Activated CD4-positive, alpha-beta T cell treated with anti-CD3 and anti-CD28 coated beads, Interleukin-2, amount 10 ng/mL, durations not matched to agents 7 days and 5 days (primary cell): ENCODE results near the gene PXK. TPM values are rescaled to one million over a fixed set of nuclear protein-coding genes. Genes with fewer than 3 reads are reported as not detected.
"Not testable (repeated sequence)": the region's sequence is repeated elsewhere in the genome, so short reads cannot be mapped to it uniquely, and the experiment has no call there.

ENCODE experiments used
- CTCF ChIA-PET: fragments of 350-600 bp; sonication (Branson Sonifier 250); formaldehyde crosslinking; loops from one replicate; lab custom pipeline; 2021; ENCODE audit warnings: antibody characterized with exemption; lab: Charles Lee
- POLR2A ChIA-PET: fragments of 350-600 bp; sonication (Branson Sonifier 250); formaldehyde crosslinking; loops from one replicate; lab custom pipeline; 2021; ENCODE audit warnings: antibody characterized with exemption; lab: Charles Lee
- DNase-seq: peaks from one replicate; pipeline ENCODE4 v3.0.0-alpha.2; 2020
- H3K27ac Mint-ChIP-seq: one replicate; pipeline ENCODE4 v1.8.0; 2021; ENCODE audit warnings: mild to moderate bottlenecking, moderate library complexity, mixed read lengths
- H3K27me3 Mint-ChIP-seq: one replicate; pipeline ENCODE4 v1.8.0; 2021; ENCODE audit warnings: mixed read lengths
- H3K36me3 Mint-ChIP-seq: one replicate; pipeline ENCODE4 v1.8.0; 2021; ENCODE audit warnings: low read depth, mixed read lengths
- H3K4me1 Mint-ChIP-seq: one replicate; pipeline ENCODE4 v1.8.0; 2021; ENCODE audit warnings: mixed read lengths
- H3K4me3 Mint-ChIP-seq: one replicate; pipeline ENCODE4 v1.8.0; 2021; ENCODE audit warnings: mild to moderate bottlenecking, moderate library complexity, mixed read lengths
- H3K9me3 Mint-ChIP-seq: one replicate; pipeline ENCODE4 v1.8.0; 2021; ENCODE audit warnings: mixed read lengths
- total RNA-seq, 2 experiments: library from RNA; stranded (reverse); gene quantifications; one replicate each; pipeline ENCODE4 v1.2.3, GENCODE V29; 2021

Gene PXK
- total RNA-seq, 2 experiments from 2014 or later: 30.3 to 40.2 TPM

DNA sequence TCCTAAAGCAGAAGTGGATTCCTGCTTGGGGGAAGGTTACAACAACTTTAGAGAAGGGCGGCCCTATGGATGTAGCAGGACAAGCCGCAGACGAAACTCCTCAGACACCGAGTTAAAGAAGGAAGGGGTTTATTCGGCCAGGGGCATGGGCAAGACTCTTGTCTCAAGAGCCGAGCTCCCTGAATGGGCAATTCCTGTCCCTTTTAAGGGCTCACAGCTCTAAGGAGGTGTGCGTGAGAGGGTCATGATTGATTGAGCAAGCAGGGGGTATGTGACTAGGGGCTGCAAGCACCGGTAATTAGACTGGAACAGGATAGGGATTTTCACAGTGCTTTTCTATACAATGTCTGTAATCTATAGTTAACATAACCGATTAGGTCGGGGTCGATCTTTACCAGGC, 101.8 kb downstream of the PXK start:
- H3K4me3 Mint-ChIP-seq: peak overlapping the region; percentile 83
- POLR2A ChIA-PET: no interaction called here
- no peak for DNase-seq
- peak overlapping the region; percentile 95 for H3K27ac Mint-ChIP-seq
- peaks cover 22% of the 10 kb centered on the region for H3K4me1 Mint-ChIP-seq
- H3K36me3 Mint-ChIP-seq: peaks cover 9% of the 10 kb centered on the region
- CTCF ChIA-PET: interaction anchor here (0.7 to 1.5 kb wide), 3 partner anchors 14 to 57 kb away, joined by 3 read pairs; partner anchors contain the start of gene KCTD6
- no peaks in the 10 kb centered on the region for H3K9me3 Mint-ChIP-seq
- no peaks in the 10 kb centered on the region for H3K27me3 Mint-ChIP-seq

DNA sequence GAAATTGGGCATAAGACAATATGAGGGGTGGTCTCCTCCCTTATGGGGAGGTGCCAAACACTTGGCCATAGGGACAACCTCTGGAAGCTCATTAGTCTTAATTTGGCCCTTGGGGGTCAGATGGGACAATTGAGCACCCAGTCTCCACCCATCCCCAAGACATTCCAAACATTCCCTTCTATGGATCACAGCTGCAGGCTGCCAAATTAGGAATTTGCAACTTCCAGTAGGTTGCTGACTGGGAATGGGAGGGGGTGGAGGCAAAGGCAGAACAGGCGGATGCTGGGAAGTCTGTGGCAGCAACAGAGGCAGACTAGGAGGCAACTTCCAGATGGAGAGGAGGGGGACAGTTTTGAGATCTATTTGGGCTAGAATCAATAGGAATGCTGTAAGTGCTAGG, 102.3 kb downstream of the PXK start:
- H3K36me3 Mint-ChIP-seq: peaks cover 6% of the 10 kb centered on the region
- POLR2A ChIA-PET: no interaction called here
- no peaks in the 10 kb centered on the region for H3K9me3 Mint-ChIP-seq
- H3K4me1 Mint-ChIP-seq: peaks cover 22% of the 10 kb centered on the region
- H3K27ac Mint-ChIP-seq: no peak overlapping the region
- no peaks in the 10 kb centered on the region for H3K27me3 Mint-ChIP-seq
- peak overlapping the region; percentile 18 for H3K4me3 Mint-ChIP-seq
- DNase-seq: no peak
- CTCF ChIA-PET: interaction anchor here (0.6 to 0.9 kb wide), 3 partner anchors 11 to 57 kb away, joined by 3 read pairs; partner anchors contain the start of gene KCTD6

DNA sequence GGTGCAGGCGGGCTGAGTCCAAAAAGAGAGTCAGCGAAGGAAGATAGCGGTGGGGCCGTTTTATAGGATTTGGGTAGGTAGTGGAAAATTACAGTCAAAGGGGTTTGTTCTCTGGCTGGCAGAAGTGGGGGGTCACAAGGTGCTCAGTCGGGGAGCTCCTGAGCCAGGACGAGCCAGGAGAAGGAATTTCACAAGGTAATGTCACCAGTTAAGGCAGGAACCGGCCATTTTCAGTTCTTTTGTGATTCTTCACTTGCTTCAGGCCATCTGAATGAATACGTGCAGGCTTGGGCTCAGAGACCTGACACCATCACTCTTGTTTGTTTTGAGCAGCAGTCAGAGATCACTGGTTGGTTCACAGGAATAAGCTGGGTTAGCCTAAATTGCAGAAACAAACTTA, 104.6 kb downstream of the PXK start:
- H3K27me3 Mint-ChIP-seq, DNase-seq, H3K36me3 Mint-ChIP-seq, POLR2A ChIA-PET, H3K27ac Mint-ChIP-seq, H3K4me3 Mint-ChIP-seq, H3K9me3 Mint-ChIP-seq: not testable (repeated sequence)
- CTCF ChIA-PET: interaction anchor here (0.6 to 0.9 kb wide), 2 partner anchors 54 to 207 kb away, joined by 3 read pairs; partner anchors contain the start of gene KCTD6
- peaks cover 14% of the 10 kb centered on the region for H3K4me1 Mint-ChIP-seq

DNA sequence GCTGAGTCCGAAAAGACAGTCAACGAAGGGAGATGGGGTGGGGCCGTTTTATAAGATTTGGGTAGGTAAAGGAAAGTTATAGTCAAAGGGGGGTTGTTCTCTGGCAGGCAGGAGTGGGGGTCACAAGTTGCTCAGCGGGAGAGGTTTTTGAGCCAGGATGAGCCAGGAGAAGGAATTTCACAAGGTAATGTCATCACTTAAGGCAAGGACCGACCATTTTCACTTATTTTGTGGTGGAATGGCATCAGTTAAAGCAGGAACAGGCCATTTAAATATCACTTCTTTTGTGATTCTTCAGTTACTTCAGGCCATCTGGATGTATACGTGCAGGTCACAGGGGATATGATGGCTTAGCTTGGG, 108.3 kb downstream of the PXK start:
- H3K4me1 Mint-ChIP-seq, H3K36me3 Mint-ChIP-seq, H3K27me3 Mint-ChIP-seq, H3K27ac Mint-ChIP-seq, H3K9me3 Mint-ChIP-seq, DNase-seq, H3K4me3 Mint-ChIP-seq, POLR2A ChIA-PET: not testable (repeated sequence)
- CTCF ChIA-PET: interaction anchor here (0.6 to 1.1 kb wide), 2 partner anchors 19 to 1223 kb away, joined by 3 read pairs; no protein-coding TSS in a partner anchor

DNA sequence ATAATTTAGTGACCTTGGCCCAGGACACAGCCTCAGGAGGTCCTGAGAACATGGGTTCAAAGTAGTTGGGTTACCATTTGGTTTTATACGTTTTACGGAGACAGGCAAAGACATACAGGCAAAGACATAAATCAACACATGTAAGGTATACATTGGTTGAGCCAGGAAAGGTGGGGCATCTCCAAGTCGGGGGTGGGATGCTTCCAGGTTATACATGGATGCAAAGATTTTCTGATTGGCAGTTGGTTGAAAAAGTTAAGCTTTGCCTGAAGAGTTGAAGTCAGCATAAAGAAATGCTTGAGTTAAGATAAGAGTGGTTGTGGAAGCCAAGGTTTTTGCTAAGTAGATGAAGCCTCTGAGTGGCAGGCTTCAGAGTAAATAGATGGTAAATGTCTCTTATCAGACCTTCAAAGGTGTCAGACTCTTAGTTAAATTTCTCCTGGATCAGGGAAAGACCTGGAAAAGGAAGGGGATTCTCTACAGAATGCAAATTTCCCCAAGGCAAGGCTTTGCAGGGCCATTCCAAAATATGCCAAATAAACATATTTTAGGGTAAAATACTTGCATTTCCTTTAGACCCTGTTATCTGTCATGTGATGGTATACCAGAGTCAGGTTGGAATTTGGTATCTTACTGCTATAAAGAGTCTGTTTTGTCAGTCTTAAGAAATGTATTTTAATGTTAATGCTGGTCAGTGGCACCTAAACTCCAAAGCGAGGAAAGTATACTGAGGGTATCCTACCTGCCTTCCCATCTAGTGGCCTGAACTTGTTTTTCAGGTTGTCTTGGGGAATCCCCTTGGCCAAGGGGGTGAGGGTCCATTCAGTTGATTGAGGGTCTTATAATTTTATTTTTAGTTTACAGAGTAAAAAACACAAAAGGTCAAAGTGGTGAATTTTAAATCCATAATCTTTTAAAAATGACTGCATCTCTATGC, 109.1 kb downstream of the PXK start:
- Mint-ChIP-seq H3K36me3 (no peaks in the 10 kb centered on the region), H3K4me1 (no peaks in the 10 kb centered on the region), H3K27ac (no peak overlapping the region), H3K4me3 (no peak overlapping the region), H3K9me3 (no peaks in the 10 kb centered on the region), H3K27me3 (peaks cover 6% of the 10 kb centered on the region)
- POLR2A ChIA-PET: no interaction called here
- CTCF ChIA-PET: interaction anchor here (1.1 kb wide), 1 partner anchor 18 kb away, joined by 3 read pairs; no protein-coding TSS in a partner anchor
- no peak for DNase-seq

DNA sequence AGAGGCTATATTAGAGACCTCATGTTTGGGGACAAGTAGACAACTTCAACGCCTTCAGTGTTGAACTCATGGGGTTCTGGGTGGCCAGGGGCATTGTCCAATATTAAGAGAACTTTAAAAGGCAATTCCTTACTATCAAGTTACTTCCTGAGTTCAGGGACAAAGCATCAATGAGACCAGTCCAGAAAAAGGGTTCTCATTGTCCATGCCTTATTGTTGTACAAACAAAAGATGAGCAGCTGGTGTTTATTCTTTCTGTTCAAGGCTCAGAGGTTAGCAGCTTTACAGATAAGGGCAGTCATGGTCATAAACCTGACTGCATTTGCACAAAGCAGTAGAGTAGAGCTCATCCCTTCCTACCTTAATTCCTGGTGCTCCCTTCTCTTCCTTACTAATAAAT, 119.5 kb downstream of the PXK start:
- H3K36me3 Mint-ChIP-seq: peaks cover 5% of the 10 kb centered on the region
- H3K4me3 Mint-ChIP-seq: no peak overlapping the region
- H3K9me3 Mint-ChIP-seq: peaks cover 19% of the 10 kb centered on the region
- H3K27me3 Mint-ChIP-seq: peaks cover 1% of the 10 kb centered on the region
- DNase-seq: no peak
- peaks cover 2% of the 10 kb centered on the region for H3K4me1 Mint-ChIP-seq
- H3K27ac Mint-ChIP-seq: no peak overlapping the region
- POLR2A ChIA-PET: no interaction called here
- CTCF ChIA-PET: interaction anchor here (1.2 kb wide), 1 partner anchor 17 kb away, joined by 3 read pairs; no protein-coding TSS in a partner anchor

DNA sequence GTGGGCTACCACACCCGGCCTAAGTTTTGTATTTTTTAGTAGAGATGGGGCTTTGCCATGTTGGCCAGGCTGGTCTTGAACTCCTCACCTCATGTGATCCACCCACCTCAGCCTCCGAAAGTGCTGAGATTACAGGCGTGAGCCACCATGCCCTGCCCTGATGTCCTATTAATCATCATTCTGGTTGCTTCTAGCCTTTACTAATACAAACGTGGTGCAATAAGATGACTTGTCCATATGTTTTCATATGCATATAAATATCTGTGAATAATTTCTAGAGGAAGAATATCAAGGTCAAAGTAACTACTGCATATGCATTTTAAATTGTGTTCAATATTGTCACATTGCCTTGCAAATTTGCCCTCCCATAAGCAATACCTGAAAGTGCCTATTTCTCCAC, 126.5 kb downstream of the PXK start:
- CTCF ChIA-PET: no interaction called here
- Mint-ChIP-seq H3K4me1 (peaks cover 11% of the 10 kb centered on the region), H3K27ac (no peak overlapping the region), H3K27me3 (no peaks in the 10 kb centered on the region), H3K4me3 (no peak overlapping the region), H3K36me3 (peaks cover 5% of the 10 kb centered on the region), H3K9me3 (peaks cover 13% of the 10 kb centered on the region)
- DNase-seq: no peak
- POLR2A ChIA-PET: no interaction called here

DNA sequence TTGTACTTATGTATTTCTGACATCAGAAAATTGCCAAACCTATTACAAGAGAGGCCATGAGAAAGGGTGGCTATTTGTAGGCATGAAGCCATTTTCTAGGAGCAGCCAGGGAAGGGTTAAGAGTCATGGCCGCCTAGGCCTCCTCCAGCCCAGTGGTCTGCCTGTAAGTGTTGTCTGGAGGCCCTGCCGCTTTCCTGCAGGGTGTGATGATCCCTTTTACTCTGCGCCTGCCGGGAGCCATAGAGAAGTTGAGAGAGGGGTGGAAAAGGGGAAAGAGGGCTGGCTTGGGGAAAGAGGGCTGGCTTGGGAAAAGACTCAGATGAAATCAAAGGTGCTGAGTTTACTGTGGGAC, 130.1 kb downstream of the PXK start:
- peaks cover 21% of the 10 kb centered on the region for H3K4me1 Mint-ChIP-seq
- ChIA-PET POLR2A (no interaction called here), CTCF (no interaction called here)
- H3K27me3 Mint-ChIP-seq: peaks cover 1% of the 10 kb centered on the region
- H3K4me3 Mint-ChIP-seq: no peak overlapping the region
- H3K9me3 Mint-ChIP-seq: no peaks in the 10 kb centered on the region
- no peak for DNase-seq
- H3K36me3 Mint-ChIP-seq: no peaks in the 10 kb centered on the region
- no peak overlapping the region for H3K27ac Mint-ChIP-seq

DNA sequence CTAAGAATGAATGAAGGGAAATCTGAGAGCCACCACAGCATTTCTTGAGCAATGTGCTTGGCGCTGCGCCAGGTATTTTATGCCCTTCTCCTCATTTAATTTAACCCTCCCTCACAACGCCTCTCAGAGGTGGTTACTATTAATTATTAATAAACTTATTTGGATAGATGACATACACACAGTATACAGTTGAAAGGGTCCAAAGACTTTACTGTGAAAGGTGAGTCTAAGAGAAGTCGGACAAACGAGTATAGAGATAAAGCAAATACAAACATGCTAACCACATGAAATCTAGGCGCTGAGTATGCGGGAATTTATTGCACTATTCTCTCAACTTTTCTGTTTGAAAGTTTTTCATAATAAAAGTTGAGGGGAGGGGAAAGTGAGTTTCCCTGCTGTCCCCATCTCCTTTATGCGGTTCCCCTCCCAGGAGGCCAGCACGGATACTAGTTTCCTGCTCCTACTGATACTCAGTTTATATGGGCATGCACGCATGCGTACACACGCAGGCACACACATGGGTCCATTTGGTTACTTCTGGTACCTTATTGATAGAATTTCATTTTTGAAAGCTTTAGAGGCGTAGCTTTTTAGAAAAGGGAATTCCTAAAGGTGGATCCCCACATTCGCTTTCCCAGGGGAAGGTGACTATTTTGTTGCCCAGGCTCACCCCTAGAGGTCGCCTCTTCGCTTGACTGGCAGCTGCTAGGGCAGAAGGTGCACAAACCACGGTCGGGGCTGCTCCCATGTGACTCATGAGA, 130.7 kb downstream of the PXK start:
- Mint-ChIP-seq H3K27ac (no peak overlapping the region), H3K27me3 (peaks cover 1% of the 10 kb centered on the region), H3K36me3 (no peaks in the 10 kb centered on the region), H3K4me1 (peaks cover 21% of the 10 kb centered on the region), H3K9me3 (no peaks in the 10 kb centered on the region), H3K4me3 (peak overlapping the region; percentile 29)
- CTCF ChIA-PET: interaction anchor here (0.7 to 1.8 kb wide), 7 partner anchors 9 to 66 kb away, joined by 3 to 14 read pairs (median 4); partner anchors contain the start of genes KCTD6 and PDHB
- POLR2A ChIA-PET: no interaction called here
- peak; percentile 73 for DNase-seq

DNA sequence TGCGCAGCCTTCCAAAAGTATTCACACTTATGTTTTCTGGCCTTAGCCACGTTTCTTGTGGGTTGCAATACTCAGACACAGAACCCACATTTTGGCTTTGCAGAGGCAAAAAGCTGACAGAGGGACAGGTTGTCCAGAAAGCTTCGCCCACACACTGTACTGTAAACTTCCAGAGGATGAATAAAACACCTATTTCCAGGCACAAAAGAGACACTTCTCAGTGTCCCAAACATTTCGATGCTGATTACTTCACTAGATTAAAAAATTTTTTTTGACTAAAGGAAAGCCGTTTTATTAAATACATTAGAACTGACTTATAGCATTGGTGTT, 131.2 kb downstream of the PXK start:
- CTCF ChIA-PET: interaction anchor here (0.7 to 1.8 kb wide), 7 partner anchors 9 to 65 kb away, joined by 3 to 14 read pairs (median 4); partner anchors contain the start of genes KCTD6 and PDHB
- Mint-ChIP-seq H3K27ac (no peak overlapping the region), H3K4me3 (no peak overlapping the region), H3K36me3 (no peaks in the 10 kb centered on the region), H3K27me3 (peaks cover 1% of the 10 kb centered on the region), H3K4me1 (peaks cover 21% of the 10 kb centered on the region), H3K9me3 (no peaks in the 10 kb centered on the region)
- POLR2A ChIA-PET: no interaction called here
- no peak for DNase-seq

DNA sequence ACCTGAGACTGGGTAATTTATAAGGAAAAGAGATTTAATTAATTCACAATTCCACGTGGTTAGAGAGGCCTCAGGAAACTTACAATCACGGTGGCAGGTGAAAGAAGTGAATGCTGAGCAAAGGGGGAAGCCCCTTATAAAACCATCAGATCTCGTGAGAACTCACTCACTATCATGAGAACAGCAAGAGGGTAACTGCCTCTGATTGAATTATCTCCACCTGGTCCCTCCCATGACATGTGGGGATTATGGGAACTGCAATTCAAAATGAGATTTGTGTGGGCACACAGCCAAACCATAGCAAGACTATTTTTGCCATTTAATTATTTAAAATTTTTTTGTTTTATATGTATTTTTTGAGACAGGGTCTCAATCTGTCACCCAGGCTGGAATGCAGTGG, 132.2 kb downstream of the PXK start:
- Mint-ChIP-seq H3K27ac (no peak overlapping the region), H3K36me3 (no peaks in the 10 kb centered on the region), H3K4me3 (no peak overlapping the region), H3K9me3 (no peaks in the 10 kb centered on the region), H3K27me3 (peaks cover 1% of the 10 kb centered on the region), H3K4me1 (peaks cover 28% of the 10 kb centered on the region)
- no peak for DNase-seq
- POLR2A ChIA-PET: no interaction called here
- CTCF ChIA-PET: interaction anchor here (1.1 to 1.8 kb wide), 2 partner anchors 21 to 27 kb away, joined by 3 to 9 read pairs; partner anchors contain the start of gene KCTD6

DNA sequence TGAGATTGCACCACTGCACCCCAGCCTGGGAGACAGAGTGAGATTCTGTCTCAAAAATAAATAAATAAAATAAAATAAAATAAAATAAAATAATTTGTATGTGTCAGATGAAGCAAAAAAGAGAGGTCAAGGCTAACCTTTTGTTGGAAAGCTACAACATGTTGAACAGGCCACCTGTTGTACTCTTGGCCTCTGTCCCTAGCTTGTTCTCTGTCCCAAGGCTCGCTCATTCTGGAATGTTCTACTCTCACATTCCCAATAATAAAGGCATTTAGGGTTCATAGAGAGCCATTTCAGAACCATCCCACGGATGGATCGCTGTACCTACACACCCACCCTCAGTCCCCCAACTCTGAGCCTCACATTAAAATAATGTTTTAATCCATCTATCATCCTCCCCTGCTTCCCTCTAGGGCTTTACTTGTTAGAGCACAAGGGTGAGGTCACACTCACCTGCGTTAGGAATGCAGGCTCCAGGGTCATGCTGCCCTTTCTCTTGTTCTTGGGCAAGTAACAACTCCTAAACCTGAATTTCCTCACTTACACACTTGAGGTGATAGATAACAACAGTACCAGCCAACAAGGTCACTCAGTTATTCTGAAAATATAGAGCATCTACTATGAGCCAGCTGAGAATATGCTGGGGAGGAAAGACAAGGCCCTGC, 134.3 kb downstream of the PXK start:
- H3K4me1 Mint-ChIP-seq: peaks cover 48% of the 10 kb centered on the region
- DNase-seq: no peak
- H3K9me3 Mint-ChIP-seq: no peaks in the 10 kb centered on the region
- ChIA-PET POLR2A (no interaction called here), CTCF (interaction anchor here (0.6 to 3.0 kb wide), 3 partner anchors 18 to 159 kb away, joined by 3 to 13 read pairs (median 8); partner anchors contain the start of gene KCTD6)
- H3K27ac Mint-ChIP-seq: no peak overlapping the region
- H3K4me3 Mint-ChIP-seq: no peak overlapping the region
- H3K36me3 Mint-ChIP-seq: no peaks in the 10 kb centered on the region
- peaks cover 1% of the 10 kb centered on the region for H3K27me3 Mint-ChIP-seq
